Neural cell (in vitro differentiated cells): ENCODE data around the gene PAAF1. TPM values are rescaled to one million over a fixed set of nuclear protein-coding genes. Genes with fewer than 3 reads are reported as not detected.

Experiments used
- H2AFZ ChIP-seq: fragments of 200-600, 300-800 bp; sonication (generic), shearing (Covaris generic); 2 replicates; pipeline ENCODE4 v1.6.0; 2014; ENCODE audit warnings: low read depth, mild to moderate bottlenecking, antibody characterized with exemption, low read length, moderate library complexity
- H3F3A ChIP-seq: fragments of 200-600 bp; shearing (Covaris generic); 2 replicates; pipeline ENCODE4 v1.6.1; 2016; ENCODE audit warnings: mild to moderate bottlenecking, moderate library complexity, mixed read lengths, antibody characterized with exemption, low read length; ENCODE audit not compliant: insufficient read depth, poor library complexity, severe bottlenecking
- H3K27ac ChIP-seq: fragments of 200-600, 300-800 bp; sonication (generic), shearing (Covaris generic); 2 replicates; pipeline ENCODE4 v1.5.1; 2014; ENCODE audit warnings: mild to moderate bottlenecking, low read length, moderate library complexity
- H3K27me3 ChIP-seq: fragments of 300-800, 200-600 bp; sonication (generic), shearing (Covaris generic); 2 replicates; pipeline ENCODE4 v1.6.0; 2014; ENCODE audit warnings: mild to moderate bottlenecking, low read depth, low read length, moderate library complexity; ENCODE audit not compliant: insufficient read depth
- H3K36me3 ChIP-seq: fragments of 300-800, 200-600 bp; sonication (generic), shearing (Covaris generic); 2 replicates; pipeline ENCODE4 v1.5.1; 2014; ENCODE audit warnings: mild to moderate bottlenecking, antibody characterized with exemption, low read length, moderate library complexity; ENCODE audit not compliant: insufficient read depth
- H3K4me2 ChIP-seq: fragments of 300-800, 200-600 bp; sonication (generic), shearing (Covaris generic); 2 replicates; pipeline ENCODE4 v1.6.0; 2014; ENCODE audit warnings: mild to moderate bottlenecking, low read length
- H3K4me3 ChIP-seq: fragments of 300-800, 200-600 bp; sonication (generic), shearing (Covaris generic); 2 replicates; pipeline ENCODE4 v1.5.1; 2014; ENCODE audit warnings: mild to moderate bottlenecking, low read length, moderate library complexity
- H3K79me2 ChIP-seq: fragments of 200-600 bp; shearing (Covaris generic); replicated peaks from 2 replicates; pipeline ENCODE4 v1.6.0; 2014; ENCODE audit warnings: mild to moderate bottlenecking, low read length, moderate library complexity; ENCODE audit not compliant: insufficient read depth
- H3K9ac ChIP-seq: fragments of 300-800, 200-600 bp; sonication (generic), shearing (Covaris generic); 2 replicates; pipeline ENCODE4 v1.6.1; 2016; ENCODE audit warnings: mild to moderate bottlenecking, low read length, mixed read lengths
- H3K9me2 ChIP-seq: fragments of 200-600 bp; shearing (Covaris generic); 2 replicates; pipeline ENCODE4 v1.6.1; 2016; ENCODE audit warnings: mild to moderate bottlenecking, low read length, mixed read lengths; ENCODE audit not compliant: insufficient read depth
- H3K9me3 ChIP-seq: fragments of 200-600, 300-800 bp; sonication (generic), shearing (Covaris generic); 2 replicates; pipeline ENCODE4 v1.6.1; 2016; ENCODE audit warnings: mild to moderate bottlenecking, mixed run types, low read length, moderate library complexity, mixed read lengths
- H4K20me1 ChIP-seq: fragments of 200-600 bp; shearing (Covaris generic); 2 replicates; pipeline ENCODE4 v1.6.1; 2016; ENCODE audit warnings: mild to moderate bottlenecking, mixed run types; ENCODE audit not compliant: insufficient read depth
- CTCF ChIP-seq: fragments of 450-650 bp; IDR thresholded peaks from 2 replicates; pipeline ENCODE4 v1.5.1; 2014; ENCODE audit warnings: antibody characterized with exemption, mild to moderate bottlenecking, moderate library complexity; ENCODE audit not compliant: poor library complexity, severe bottlenecking
- EP300 ChIP-seq: fragments of 450-650 bp; conservative IDR thresholded peaks from 2 replicates; pipeline ENCODE4 v1.6.1; 2014; ENCODE audit warnings: antibody characterized with exemption, mild to moderate bottlenecking, moderate library complexity; ENCODE audit not compliant: poor library complexity, severe bottlenecking
- EZH2 ChIP-seq: fragments of 200-600, 300-800 bp; shearing (Covaris generic), sonication (generic); IDR thresholded peaks from 2 replicates; pipeline ENCODE4 v1.6.1; 2014; ENCODE audit warnings: antibody characterized with exemption, low read length, borderline replicate concordance, mild to moderate bottlenecking; ENCODE audit not compliant: insufficient read depth, poor library complexity, severe bottlenecking
- MXI1 ChIP-seq: fragments of 450-650 bp; conservative IDR thresholded peaks from 2 replicates; pipeline ENCODE4 v1.6.1; 2014; ENCODE audit warnings: antibody characterized with exemption, mild to moderate bottlenecking; ENCODE audit not compliant: poor library complexity, severe bottlenecking
- POLR2AphosphoS5 ChIP-seq: IDR thresholded peaks from 2 replicates; pipeline ENCODE4 v1.6.1; 2012
- RAD21 ChIP-seq: fragments of 450-650 bp; conservative IDR thresholded peaks from 2 replicates; pipeline ENCODE4 v1.6.1; 2014; ENCODE audit warnings: antibody characterized with exemption, mild to moderate bottlenecking, moderate library complexity
- REST ChIP-seq: IDR thresholded peaks from 2 replicates; pipeline ENCODE4 v1.6.1; 2012; ENCODE audit warnings: borderline replicate concordance
- SMC3 ChIP-seq: fragments of 450-650 bp; conservative IDR thresholded peaks from 2 replicates; pipeline ENCODE4 v1.6.1; 2014; ENCODE audit warnings: antibody characterized with exemption, mild to moderate bottlenecking, moderate library complexity; ENCODE audit not compliant: poor library complexity
- TAF1 ChIP-seq: IDR thresholded peaks from 2 replicates; pipeline ENCODE4 v1.6.1; 2012; ENCODE audit warnings: low read depth
- polyA plus RNA-seq: library from polyadenylated mRNA; depleted of rRNA; stranded (reverse); fragments of >200 nt; gene quantifications from 2 replicates; pipeline ENCODE4 v1.2.3, GENCODE V29; 2014

Gene PAAF1
- polyA plus RNA-seq, 1 donor from 2014 or later: 80.3 TPM

- Histone ChIP-seq H3F3A (no peaks in the 10 kb centered on the region), H2AFZ (no peak overlapping the region), H3K4me2 (no peak overlapping the region), H3K9ac (no peak overlapping the region), H3K4me3 (no peak overlapping the region), H3K27ac (no peak overlapping the region), H3K9me3 (no peaks in the 10 kb centered on the region), H4K20me1 (no peaks in the 10 kb centered on the region), H3K27me3 (no peaks in the 10 kb centered on the region), H3K36me3 (no peaks in the 10 kb centered on the region), H3K9me2 (no peaks in the 10 kb centered on the region), H3K79me2 (no peaks in the 10 kb centered on the region)
- TF ChIP-seq REST: no peak
- TF ChIP-seq RAD21: no peak
- no peak for TF ChIP-seq SMC3
- no peak for TF ChIP-seq MXI1
- no peak for TF ChIP-seq POLR2AphosphoS5
- no peak for TF ChIP-seq EZH2
- no peak for TF ChIP-seq EP300
- no peak for TF ChIP-seq TAF1
- no peak for TF ChIP-seq CTCF
Measured at GRCh38 chr11:73968356-73968966, 91.7 kb downstream of the PAAF1 start.

- Histone ChIP-seq H3K36me3 (no peaks in the 10 kb centered on the region), H2AFZ (no peak overlapping the region), H3F3A (no peaks in the 10 kb centered on the region), H3K79me2 (no peaks in the 10 kb centered on the region), H3K4me2 (no peak overlapping the region), H3K9me2 (no peaks in the 10 kb centered on the region), H3K4me3 (no peak overlapping the region), H3K9me3 (no peaks in the 10 kb centered on the region), H3K27me3 (no peaks in the 10 kb centered on the region), H3K27ac (no peak overlapping the region), H3K9ac (no peak overlapping the region), H4K20me1 (no peaks in the 10 kb centered on the region)
- TF ChIP-seq TAF1: no peak
- TF ChIP-seq POLR2AphosphoS5: no peak
Measured at GRCh38 chr11:73969091-73969490, 92.3 kb downstream of the PAAF1 start.
